NCI-H1417 (cell line): ENCODE results near the gene WDR1.

ENCODE experiments used
- DNase-seq, 3 experiments: peaks; one replicate each; lab custom pipeline; 2025; lab: John Stamatoyannopoulos, UW

WDR1 gene

GRCh38 chr4:10114147-10114546, 2.5 kb downstream of the WDR1 start:
- no peak for DNase-seq

GRCh38 chr4:10113362-10114047, 3.1 kb downstream of the WDR1 start:
- no peak for DNase-seq

GRCh38 chr4:10112658-10113284, 3.8 kb downstream of the WDR1 start:
- DNase-seq: no peak

- no peak for DNase-seq
These were observed 5.4 kb downstream of the WDR1 start for GRCh38 chr4:10111067-10111801.

- DNase-seq: no peak
These were observed 6.5 kb downstream of the WDR1 start for GRCh38 chr4:10109995-10110670.

GRCh38 chr4:10108818-10109783, 7.5 kb downstream of the WDR1 start:
- DNase-seq: no peak

- no peak for DNase-seq
These were observed 8.2 kb downstream of the WDR1 start for GRCh38 chr4:10108391-10108790.

- DNase-seq: no peak
These were observed 9.2 kb downstream of the WDR1 start for GRCh38 chr4:10107111-10108091.

GRCh38 chr4:10106421-10107039, 10.1 kb downstream of the WDR1 start:
- no peak for DNase-seq

- no peak for DNase-seq
These were observed 10.7 kb downstream of the WDR1 start for GRCh38 chr4:10105920-10106319.

- DNase-seq: no peak
These were observed 11.2 kb downstream of the WDR1 start for GRCh38 chr4:10105421-10105820.

GRCh38 chr4:10104991-10105276, 11.7 kb downstream of the WDR1 start:
- DNase-seq: no peak

GRCh38 chr4:10104211-10104990, 12.2 kb downstream of the WDR1 start:
- no peak for DNase-seq

- peak; percentile 9 to 55 (median 15) for DNase-seq
These were observed 13.9 kb downstream of the WDR1 start for GRCh38 chr4:10102474-10103332.

- no peak for DNase-seq
These were observed 14.7 kb downstream of the WDR1 start for GRCh38 chr4:10101671-10102473.

GRCh38 chr4:10100734-10101216, 15.8 kb downstream of the WDR1 start:
- DNase-seq: no peak
